OCI-LY1 (cell line): ENCODE data around the gene TGFBR1.

Experiments used
- CTCF ChIP-seq: fragments of 200-600 bp; sonication (generic), shearing (Covaris generic); IDR thresholded peaks from 2 replicates; pipeline ENCODE4 v1.5.1; 2017; ENCODE audit warnings: mild to moderate bottlenecking, antibody characterized with exemption, low read length, moderate library complexity, mixed read lengths
- EZH2 ChIP-seq: fragments of 200-600 bp; sonication (generic), shearing (Covaris generic); IDR thresholded peaks from 2 replicates; pipeline ENCODE4 v1.8.0; 2017; ENCODE audit warnings: borderline replicate concordance, mixed run types, mild to moderate bottlenecking, antibody characterized with exemption, low read length, moderate library complexity, mixed read lengths

DNA sequence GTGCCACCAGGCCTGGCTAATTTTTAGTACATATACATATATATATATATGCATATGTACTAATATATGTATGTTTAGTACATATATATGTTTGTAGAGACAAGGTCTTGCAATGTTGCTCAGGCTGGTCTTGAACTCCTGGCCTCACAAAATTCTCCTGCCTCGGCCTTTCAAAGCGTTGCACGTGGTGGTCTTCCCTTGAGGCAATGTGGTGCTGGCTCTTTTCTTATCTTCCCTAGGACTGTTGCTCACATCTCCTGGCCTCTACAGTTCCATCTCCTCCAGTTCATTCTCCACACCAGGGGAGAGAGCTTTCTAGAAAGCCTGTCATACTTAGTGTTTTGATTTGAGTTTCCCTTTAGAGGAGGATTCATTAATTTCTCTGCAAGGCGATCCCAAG lies 28.9 kb upstream of the TGFBR1 start:
- TF ChIP-seq CTCF (no peak), EZH2 (no peak)
